ENCODE measurements around the gene ATXN7L2.

ATXN7L2 gene

GRCh38 chr1:109509176-109510134 lies 25.8 kb downstream of the ATXN7L2 start, which contains the start of gene AMIGO1 (continued):
- TF ChIP-seq MYNN (tag by site-specific recombination; IDR thresholded peaks at IDR 0.05; ENCODE audit: borderline replicate concordance) (0 out of 2 replicates have a peak, but pooled peaks have one; percentile 35), ZSCAN5A (tag by site-specific recombination; IDR thresholded peaks at IDR 0.05) (no peak), ZNF391 (tag by site-specific recombination; IDR thresholded peaks at IDR 0.05; ENCODE audit: borderline replicate concordance, low read depth) (no peak), SCRT2 (tag by site-specific recombination; IDR thresholded peaks at IDR 0.05) (no peak), ZNF843 (tag by site-specific recombination; IDR thresholded peaks at IDR 0.05) (no peak), GLI4 (tag by site-specific recombination; IDR thresholded peaks at IDR 0.05) (no peak), ZNF561 (tag by site-specific recombination; IDR thresholded peaks at IDR 0.05; ENCODE audit: borderline replicate concordance) (no peak), PRDM1 (tag by site-specific recombination; IDR thresholded peaks at IDR 0.05) (no peak), ZNF214 (tag by site-specific recombination; IDR thresholded peaks at IDR 0.05; ENCODE audit: borderline replicate concordance) (no peak), ZNF521 (tag by site-specific recombination; IDR thresholded peaks at IDR 0.05) (no peak), SCRT1 (tag by site-specific recombination; IDR thresholded peaks at IDR 0.05; ENCODE audit: borderline replicate concordance) (no peak), ZNF76 (tag by site-specific recombination; IDR thresholded peaks at IDR 0.05; ENCODE audit: borderline replicate concordance, low read depth) (peak; percentile 48; the same call in 1 of the 2 replicates), PRDM4 (tag by site-specific recombination; IDR thresholded peaks at IDR 0.05) (no peak), ZNF24 (tag by site-specific recombination; IDR thresholded peaks at IDR 0.05) (peak; percentile 49; the same call in 1 of the 2 replicates), ZBTB48 (tag by site-specific recombination; IDR thresholded peaks at IDR 0.05) (peak; percentile 56), ZBTB20 (tag by site-specific recombination; IDR thresholded peaks at IDR 0.05) (no peak), ZNF274 (IDR thresholded peaks at IDR 0.05; ENCODE audit: low read length) (no peak), ZNF274 (tag by site-specific recombination; IDR thresholded peaks at IDR 0.05; ENCODE audit: borderline replicate concordance) (no peak), ZNF660 (tag by site-specific recombination; IDR thresholded peaks at IDR 0.05) (no peak; the same call in 1 of the 2 replicates), ZNF624 (tag by site-specific recombination; IDR thresholded peaks at IDR 0.05) (no peak), ZNF311 (tag by site-specific recombination; IDR thresholded peaks at IDR 0.05; ENCODE audit: borderline replicate concordance) (no peak), ZNF335 (tag by site-specific recombination; conservative IDR thresholded peaks at IDR 0.05) (peak; percentile 71), KLF16 (tag by site-specific recombination; IDR thresholded peaks at IDR 0.05) (no peak), PBX3 (CRISPR knock-in tag; IDR thresholded peaks at IDR 0.05) (no peak; the same call in 1 of the 2 replicates), OVOL3 (tag by site-specific recombination; IDR thresholded peaks at IDR 0.05) (no peak), ZNF830 (tag by site-specific recombination; IDR thresholded peaks at IDR 0.05; ENCODE audit: low read depth) (no peak), ZNF621 (tag by site-specific recombination; IDR thresholded peaks at IDR 0.05) (no peak), ZBTB11 (tag by site-specific recombination; conservative IDR thresholded peaks at IDR 0.05; ENCODE audit: low read depth) (0 out of 2 replicates have a peak, but pooled peaks have one; percentile 1), ZNF692 (tag by site-specific recombination; IDR thresholded peaks at IDR 0.05) (no peak), ZNF366 (tag by site-specific recombination; conservative IDR thresholded peaks at IDR 0.05) (peak; percentile 59; the same call in 1 of the 2 replicates)
